Endothelial cell (in vitro differentiated cells): ENCODE measurements around the gene ZDHHC1. TPM values are rescaled to one million over a fixed set of nuclear protein-coding genes. Genes with fewer than 3 reads are reported as not detected.
A peak's percentile ranks its signal among the peaks of the same experiment; 100 is the strongest.
"Not testable (repeated sequence)": the region's sequence is repeated elsewhere in the genome, so short reads cannot be mapped to it uniquely, and the experiment has no call there.

Experiments
- DNase-seq: peaks from one replicate; pipeline ENCODE4 v3.0.0; 2021; ENCODE audit warnings: low spot score
- H3K27ac Mint-ChIP-seq: one replicate; pipeline ENCODE4 v1.8.0; 2021; ENCODE audit warnings: mixed read lengths, inconsistent platforms; ENCODE audit not compliant: unreplicated experiment
- H3K27me3 Mint-ChIP-seq: one replicate; pipeline ENCODE4 v1.8.0; 2021; ENCODE audit warnings: mild to moderate bottlenecking, moderate library complexity, mixed read lengths, inconsistent platforms; ENCODE audit not compliant: unreplicated experiment
- H3K36me3 Mint-ChIP-seq: one replicate; pipeline ENCODE4 v1.8.0; 2021; ENCODE audit warnings: mild to moderate bottlenecking, low read depth, mixed read lengths, inconsistent platforms; ENCODE audit not compliant: unreplicated experiment
- H3K4me1 Mint-ChIP-seq: one replicate; pipeline ENCODE4 v1.8.0; 2021; ENCODE audit warnings: mild to moderate bottlenecking, mixed read lengths, inconsistent platforms; ENCODE audit not compliant: unreplicated experiment
- H3K4me3 Mint-ChIP-seq: one replicate; pipeline ENCODE4 v1.8.0; 2021; ENCODE audit warnings: mild to moderate bottlenecking, mixed read lengths, inconsistent platforms; ENCODE audit not compliant: unreplicated experiment
- H3K9me3 Mint-ChIP-seq: one replicate; pipeline ENCODE4 v1.8.0; 2021; ENCODE audit warnings: mixed read lengths, inconsistent platforms; ENCODE audit not compliant: unreplicated experiment
- total RNA-seq: library from RNA; stranded (reverse); fragmentation: NEBNext Ultra II Directional; extraction: Animal tissue kit (Norgen Biotek cat#: 25700); gene quantifications from one replicate; pipeline ENCODE4 v1.2.1, GENCODE V29; 2021; ENCODE audit not compliant: unreplicated experiment
- TF ChIP-seq, protein P1 (sequence below): fragments of 200-600 bp; sonication (generic); IDR thresholded peaks from one replicate; pipeline ENCODE4 v1.5.0; 2021; ENCODE audit warnings: antibody characterized with exemption; ENCODE audit not compliant: unreplicated experiment

The ZDHHC1 gene
- total RNA-seq, 1 donor from 2014 or later = 7.2 TPM

DNA sequence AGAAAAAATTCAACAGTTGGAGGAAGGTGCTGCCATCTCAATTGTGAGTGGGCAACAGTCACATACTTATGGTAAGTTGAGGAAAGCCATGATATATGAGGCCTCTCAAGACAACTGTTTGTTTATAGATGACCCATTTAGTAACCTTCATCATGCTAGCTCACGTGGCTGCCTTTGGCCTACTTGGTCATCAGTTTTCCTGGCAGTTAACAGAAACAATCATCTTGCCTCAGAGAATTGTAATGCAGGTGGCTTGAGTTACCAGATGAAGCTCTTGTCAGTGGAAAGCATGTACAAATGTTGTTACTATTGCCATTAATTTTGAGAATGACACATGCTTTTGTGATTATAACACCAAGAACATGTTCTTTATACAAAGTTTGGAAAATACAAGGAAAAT, 37.6 kb downstream of the ZDHHC1 start:
- Mint-ChIP-seq H3K4me3 (no peak overlapping the region), H3K9me3 (no peaks in the 10 kb centered on the region), H3K4me1 (peaks cover 3% of the 10 kb centered on the region), H3K27me3 (no peaks in the 10 kb centered on the region), H3K27ac (no peak overlapping the region), H3K36me3 (no peaks in the 10 kb centered on the region)
- TF ChIP-seq, protein P1, sequence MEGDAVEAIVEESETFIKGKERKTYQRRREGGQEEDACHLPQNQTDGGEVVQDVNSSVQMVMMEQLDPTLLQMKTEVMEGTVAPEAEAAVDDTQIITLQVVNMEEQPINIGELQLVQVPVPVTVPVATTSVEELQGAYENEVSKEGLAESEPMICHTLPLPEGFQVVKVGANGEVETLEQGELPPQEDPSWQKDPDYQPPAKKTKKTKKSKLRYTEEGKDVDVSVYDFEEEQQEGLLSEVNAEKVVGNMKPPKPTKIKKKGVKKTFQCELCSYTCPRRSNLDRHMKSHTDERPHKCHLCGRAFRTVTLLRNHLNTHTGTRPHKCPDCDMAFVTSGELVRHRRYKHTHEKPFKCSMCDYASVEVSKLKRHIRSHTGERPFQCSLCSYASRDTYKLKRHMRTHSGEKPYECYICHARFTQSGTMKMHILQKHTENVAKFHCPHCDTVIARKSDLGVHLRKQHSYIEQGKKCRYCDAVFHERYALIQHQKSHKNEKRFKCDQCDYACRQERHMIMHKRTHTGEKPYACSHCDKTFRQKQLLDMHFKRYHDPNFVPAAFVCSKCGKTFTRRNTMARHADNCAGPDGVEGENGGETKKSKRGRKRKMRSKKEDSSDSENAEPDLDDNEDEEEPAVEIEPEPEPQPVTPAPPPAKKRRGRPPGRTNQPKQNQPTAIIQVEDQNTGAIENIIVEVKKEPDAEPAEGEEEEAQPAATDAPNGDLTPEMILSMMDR = no peak
- DNase-seq = no peak

DNA sequence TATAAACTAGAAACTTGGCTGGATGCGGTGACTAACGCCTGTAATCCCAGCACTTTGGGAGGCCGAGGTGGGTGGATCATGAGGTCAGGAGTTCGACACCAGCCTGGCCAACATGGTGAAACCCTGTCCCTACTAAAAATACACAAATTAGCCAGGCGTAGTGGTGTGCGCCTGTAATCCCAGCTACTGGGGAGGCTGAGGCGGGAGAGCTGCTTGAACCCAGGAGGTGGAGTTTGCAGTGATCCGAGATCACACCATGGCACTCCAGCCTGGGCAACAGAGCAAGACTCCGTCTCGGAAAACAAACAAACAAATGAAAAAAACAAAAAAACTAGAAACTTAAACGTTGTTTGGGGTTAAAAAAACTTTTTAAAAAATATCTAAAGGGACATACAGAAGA, 40.3 kb downstream of the ZDHHC1 start:
- H3K4me1 Mint-ChIP-seq, DNase-seq, H3K27ac Mint-ChIP-seq, H3K27me3 Mint-ChIP-seq, H3K36me3 Mint-ChIP-seq, H3K9me3 Mint-ChIP-seq, H3K4me3 Mint-ChIP-seq: not testable (repeated sequence)

DNA sequence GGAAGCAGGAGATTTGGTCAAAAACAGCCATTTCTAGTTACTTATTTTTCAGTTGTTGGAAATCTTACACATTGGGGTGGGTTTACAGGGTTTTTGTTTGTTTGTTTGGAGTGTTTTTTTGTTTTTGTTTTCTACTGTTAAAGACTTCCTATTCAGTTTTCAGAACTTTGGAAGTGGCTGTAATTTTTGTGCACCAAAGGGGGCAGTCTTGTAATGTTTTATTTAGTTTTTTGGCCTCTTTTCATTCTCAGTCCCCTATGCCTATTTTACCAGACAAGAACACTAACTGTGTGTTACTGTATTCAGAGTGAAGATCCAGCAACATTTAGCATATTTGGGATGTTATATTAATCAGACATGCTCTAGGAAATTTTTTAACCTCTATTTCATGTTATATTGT, 43.6 kb downstream of the ZDHHC1 start:
- Mint-ChIP-seq H3K4me3 (no peak overlapping the region), H3K27me3 (no peaks in the 10 kb centered on the region), H3K27ac (no peak overlapping the region), H3K9me3 (no peaks in the 10 kb centered on the region), H3K36me3 (no peaks in the 10 kb centered on the region), H3K4me1 (peaks cover 3% of the 10 kb centered on the region)
- TF ChIP-seq, protein P1 = no peak
- no peak for DNase-seq

DNA sequence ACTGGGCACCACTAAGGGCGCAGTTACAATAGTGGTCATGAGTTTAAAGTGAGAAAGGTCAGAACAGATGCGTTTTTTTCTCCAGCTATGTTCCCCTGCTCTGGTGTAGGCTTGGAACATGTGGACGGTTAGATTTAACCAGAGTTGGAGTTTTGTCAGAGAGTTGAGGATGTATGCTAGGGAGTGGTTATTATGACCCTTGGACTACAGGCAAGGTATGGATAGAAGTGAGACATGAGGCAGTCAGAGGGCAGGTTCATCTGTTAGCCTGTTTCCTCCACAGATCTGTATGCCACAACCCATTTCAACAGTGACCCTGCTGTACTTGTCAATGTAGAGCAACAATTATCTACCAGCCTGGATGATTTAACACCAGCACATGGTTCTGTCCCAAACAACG, 45.6 kb downstream of the ZDHHC1 start:
- DNase-seq = no peak
- TF ChIP-seq, protein P1 = no peak
- Mint-ChIP-seq H3K4me3 (no peak overlapping the region), H3K4me1 (peaks cover 6% of the 10 kb centered on the region), H3K9me3 (no peaks in the 10 kb centered on the region), H3K36me3 (no peaks in the 10 kb centered on the region), H3K27me3 (no peaks in the 10 kb centered on the region), H3K27ac (no peak overlapping the region)

DNA sequence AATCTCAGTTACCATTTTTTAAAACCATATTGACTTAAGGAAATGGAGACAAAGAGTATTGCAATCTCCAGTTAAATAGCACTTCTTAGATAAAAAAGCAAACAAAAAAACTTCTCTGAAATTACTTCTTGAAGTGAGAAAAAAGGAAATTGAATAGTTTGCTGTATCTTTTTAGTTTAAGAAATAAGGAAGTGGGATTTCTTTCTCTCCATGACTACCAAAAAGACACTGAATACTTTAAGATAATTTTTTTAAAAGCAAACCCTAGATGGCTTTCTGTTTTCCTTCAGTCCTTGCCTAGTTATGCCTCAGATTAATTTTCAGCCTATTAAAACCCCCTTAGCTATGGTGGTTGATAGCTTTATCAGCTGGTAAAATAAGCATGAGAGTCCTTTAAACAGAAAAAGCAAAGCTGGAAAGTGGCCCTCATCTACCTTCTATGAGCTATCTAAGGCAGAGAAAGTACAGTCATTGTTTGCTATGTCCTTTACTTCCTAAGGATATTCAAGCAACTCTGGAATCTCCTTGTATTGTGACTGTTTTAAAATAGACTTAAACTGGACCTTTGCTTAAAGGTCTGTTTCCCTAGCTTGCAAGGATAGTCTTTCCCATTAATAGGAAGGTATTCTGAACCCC, 51.6 kb downstream of the ZDHHC1 start:
- H3K4me1 Mint-ChIP-seq = peaks cover 19% of the 10 kb centered on the region
- no peaks in the 10 kb centered on the region for H3K9me3 Mint-ChIP-seq
- peaks cover 1% of the 10 kb centered on the region for H3K27me3 Mint-ChIP-seq
- H3K4me3 Mint-ChIP-seq = no peak overlapping the region
- H3K27ac Mint-ChIP-seq = peak overlapping the region; percentile 88
- no peak for DNase-seq
- no peaks in the 10 kb centered on the region for H3K36me3 Mint-ChIP-seq
- TF ChIP-seq, protein P1 = no peak
